Bronchial smooth muscle cell (primary cell): ENCODE measurements around the gene CCDC134. TPM values are rescaled to one million over a fixed set of nuclear protein-coding genes. Genes with fewer than 3 reads are reported as not detected.

Experiments used
- total RNA-seq: library from RNA; depleted of rRNA; stranded (reverse); fragments of >200 nt; gene quantifications from 2 replicates; pipeline ENCODE4 v1.2.1, GENCODE V29; 2014

The CCDC134 gene
- total RNA-seq, result 5.5 and 5.7 TPM in 2 replicates

DNA sequence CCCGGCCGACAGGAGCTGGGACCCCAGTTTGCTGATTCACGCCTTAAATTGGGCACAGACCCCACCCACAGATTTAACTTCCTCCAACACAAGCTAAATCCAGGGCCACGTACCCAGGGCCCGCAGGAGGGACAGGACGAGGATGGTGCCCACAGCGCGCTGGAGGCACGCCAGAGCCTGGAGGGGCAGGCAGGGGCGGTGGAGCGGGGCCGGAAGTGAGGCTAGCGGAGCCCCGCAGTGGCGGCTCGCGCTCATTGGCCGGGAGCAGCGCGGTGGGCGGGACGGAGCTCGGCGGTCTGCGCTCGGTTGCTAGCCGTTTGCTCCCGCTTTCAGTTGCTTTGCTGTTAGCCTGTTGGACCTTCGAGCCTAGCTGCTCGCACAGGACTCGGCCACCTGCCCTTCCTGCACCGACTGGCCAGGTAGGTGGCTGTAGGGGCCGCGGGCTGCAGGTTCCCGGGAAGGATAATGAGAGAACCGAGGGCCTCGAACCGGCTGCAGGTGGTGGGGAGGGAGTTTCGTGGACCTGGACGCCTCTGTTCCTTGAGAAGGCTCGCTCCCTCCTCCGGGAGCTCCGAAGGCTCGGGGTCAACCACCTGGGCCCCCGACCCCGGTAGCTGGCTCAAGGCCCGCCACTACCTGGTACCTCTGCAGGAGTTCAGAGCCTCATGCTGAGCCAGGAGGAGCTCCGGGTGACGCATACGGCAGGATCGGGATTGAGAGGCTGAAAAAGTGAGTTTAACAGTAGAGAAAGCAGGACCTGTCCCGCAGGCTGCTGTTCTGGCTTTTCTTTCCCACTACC is at the start of gene CCDC134:
TSS of gene CCDC134 (plus strand) at position 332 of the 799 bp plus-strand sequence. CDS start 8,212 bp downstream, outside the sequence.

DNA sequence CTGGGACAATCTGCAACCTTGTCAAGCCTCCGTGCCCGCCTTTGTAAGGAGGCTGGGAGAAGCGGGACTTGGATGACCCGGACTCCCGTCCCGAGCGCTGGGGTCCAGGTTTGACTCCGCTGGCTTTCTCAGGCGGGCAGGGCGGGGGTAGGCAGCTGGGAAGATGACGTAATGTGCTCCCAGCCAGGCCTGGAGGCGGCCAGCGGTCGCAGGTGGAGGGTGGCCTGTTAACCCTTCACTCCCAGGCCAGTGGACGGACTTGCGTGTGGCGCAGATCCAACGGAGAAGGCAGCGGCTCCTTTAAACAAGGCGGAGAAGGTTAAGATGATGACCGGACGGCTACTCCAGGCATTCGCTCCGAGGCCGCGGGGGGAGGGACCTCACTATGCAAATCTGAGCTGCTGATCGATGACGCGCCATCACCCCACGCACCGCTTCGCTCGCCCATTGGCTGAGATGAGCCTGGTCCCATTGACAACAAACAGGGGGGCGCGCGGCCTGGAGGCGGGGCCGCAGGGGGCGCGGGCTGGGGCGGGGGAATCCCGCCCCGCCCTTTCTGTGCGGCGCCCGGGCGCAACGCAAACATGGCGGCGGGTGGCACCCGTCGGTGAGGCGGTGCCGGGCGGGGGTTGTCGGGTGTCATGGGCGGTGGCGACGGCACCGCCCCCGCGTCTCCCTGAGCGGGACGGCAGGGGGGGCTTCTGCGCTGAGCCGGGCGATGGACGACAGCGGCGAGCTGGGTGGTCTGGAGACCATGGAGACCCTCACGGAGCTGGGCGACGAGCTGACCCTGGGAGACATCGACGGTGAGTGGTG is 32.3 kb downstream of the CCDC134 start, which contains the start of gene SREBF2:
TSS of gene SREBF2 (plus strand) at position 553 of the 816 bp plus-strand sequence. CDS start at position 719, 166 bp downstream.

Other genes starting within 250 kb of the CCDC134 start
- 9.8 and 11.4 TPM in 2 replicates for gene CSDC2, start 239.7 kb upstream of the CCDC134 start, total RNA-seq
- 26.2 and 31.1 TPM in 2 replicates for gene PMM1, start 210.8 kb upstream of the CCDC134 start, total RNA-seq
- 4.8 and 8.7 TPM in 2 replicates for gene DESI1, start 179.6 kb upstream of the CCDC134 start, total RNA-seq
- 251 and 299 TPM in 2 replicates for gene XRCC6, start 179.4 kb upstream of the CCDC134 start, total RNA-seq
- gene SNU13, start 111.8 kb upstream of the CCDC134 start, total RNA-seq, result 67.5 and 69.0 TPM in 2 replicates
- 0.17 and 1.6 TPM in 2 replicates for gene MEI1, start 101.2 kb upstream of the CCDC134 start, total RNA-seq
- 39.7 and 53.0 TPM in 2 replicates for gene SREBF2, start 32.4 kb downstream of the CCDC134 start, total RNA-seq
- not detected in 2 replicates for gene SHISA8, start 114.4 kb downstream of the CCDC134 start, total RNA-seq
- under 0.01 TPM in 1 of 2 replicates, not detected in the other for gene TNFRSF13C, start 126.1 kb downstream of the CCDC134 start, total RNA-seq
- gene CENPM, start 146.5 kb downstream of the CCDC134 start, total RNA-seq, result 1.9 and 3.9 TPM in 2 replicates
- under 0.01 and 0.26 TPM in 2 replicates for gene SEPTIN3, start 168.8 kb downstream of the CCDC134 start, total RNA-seq
- gene WBP2NL, start 198.1 kb downstream of the CCDC134 start, total RNA-seq, result 0.16 and 0.77 TPM in 2 replicates